ENCODE results near the gene LUC7L3. TPM values are rescaled to one million over a fixed set of nuclear protein-coding genes. Genes with fewer than 3 reads are reported as not detected.

Gene LUC7L3
- total RNA-seq, 1 experiment from 2014 or later: 155 TPM

- BruUV-seq (replicated peaks): no TSS peak
- no peak for TF ChIP-seq CTCF (IDR thresholded peaks at IDR 0.05; ENCODE audit: unreplicated experiment)
- H3K27ac Mint-ChIP-seq (ENCODE audit: unreplicated experiment): no peak overlapping the region
- H3K4me3 Mint-ChIP-seq (ENCODE audit: low read depth, unreplicated experiment): no peak overlapping the region
- no peaks in the 10 kb centered on the region for H3K27me3 Mint-ChIP-seq (ENCODE audit: unreplicated experiment)
- DNase-seq: no peak
- intact Hi-C loops (cut with micrococcal nuclease; ENCODE audit: unreplicated experiment): no loop called here
- H3K9me3 Mint-ChIP-seq (ENCODE audit: low read depth, unreplicated experiment): no peaks in the 10 kb centered on the region
- no peaks in the 10 kb centered on the region for H3K36me3 Mint-ChIP-seq (ENCODE audit: insufficient read depth, unreplicated experiment)
- peaks cover 38% of the 10 kb centered on the region for H3K4me1 Mint-ChIP-seq (ENCODE audit: low read depth, unreplicated experiment)
- CTCF ChIA-PET: interaction anchor here (0.6 kb wide), 1 partner anchor 396 kb away, joined by 3 read pairs; no protein-coding TSS in a partner anchor
Measured at GRCh38 chr17:50769884-50770283, 50.5 kb downstream of the LUC7L3 start.

- peaks cover 34% of the 10 kb centered on the region for H3K4me1 Mint-ChIP-seq (ENCODE audit: low read depth, unreplicated experiment)
- H3K27me3 Mint-ChIP-seq (ENCODE audit: unreplicated experiment): no peaks in the 10 kb centered on the region
- no peaks in the 10 kb centered on the region for H3K36me3 Mint-ChIP-seq (ENCODE audit: insufficient read depth, unreplicated experiment)
- no peaks in the 10 kb centered on the region for H3K9me3 Mint-ChIP-seq (ENCODE audit: low read depth, unreplicated experiment)
- DNase-seq: no peak
- BruUV-seq (replicated peaks): no TSS peak
- no peak overlapping the region for H3K4me3 Mint-ChIP-seq (ENCODE audit: low read depth, unreplicated experiment)
- no peak for TF ChIP-seq CTCF (IDR thresholded peaks at IDR 0.05; ENCODE audit: unreplicated experiment)
- intact Hi-C loops (cut with micrococcal nuclease; ENCODE audit: unreplicated experiment): no loop called here
- no peak overlapping the region for H3K27ac Mint-ChIP-seq (ENCODE audit: unreplicated experiment)
- CTCF ChIA-PET: no interaction called here
Measured at GRCh38 chr17:50770346-50770745, 50.9 kb downstream of the LUC7L3 start.

- Mint-ChIP-seq H3K9me3 (ENCODE audit: low read depth, unreplicated experiment) (no peaks in the 10 kb centered on the region), H3K36me3 (ENCODE audit: insufficient read depth, unreplicated experiment) (no peaks in the 10 kb centered on the region), H3K27ac (ENCODE audit: unreplicated experiment) (no peak overlapping the region), H3K4me3 (ENCODE audit: low read depth, unreplicated experiment) (no peak overlapping the region), H3K27me3 (ENCODE audit: unreplicated experiment) (no peaks in the 10 kb centered on the region), H3K4me1 (ENCODE audit: low read depth, unreplicated experiment) (peaks cover 18% of the 10 kb centered on the region)
- no TSS peak for BruUV-seq (replicated peaks)
- CTCF ChIA-PET: interaction anchor here (0.6 to 1.9 kb wide), 4 partner anchors 11 to 375 kb away, joined by 3 to 5 read pairs (median 4); partner anchors contain the start of gene LRRC59
- TF ChIP-seq CTCF (IDR thresholded peaks at IDR 0.05; ENCODE audit: unreplicated experiment): no peak
- intact Hi-C loops (cut with micrococcal nuclease; ENCODE audit: unreplicated experiment): no loop called here
- no peak for DNase-seq
Measured at GRCh38 chr17:50771991-50772785, 52.8 kb downstream of the LUC7L3 start.

GRCh38 chr17:50774225-50774803 is 54.9 kb downstream of the LUC7L3 start:
- Mint-ChIP-seq H3K4me3 (ENCODE audit: low read depth, unreplicated experiment) (no peak overlapping the region), H3K27me3 (ENCODE audit: unreplicated experiment) (no peaks in the 10 kb centered on the region), H3K27ac (ENCODE audit: unreplicated experiment) (no peak overlapping the region), H3K36me3 (ENCODE audit: insufficient read depth, unreplicated experiment) (no peaks in the 10 kb centered on the region), H3K4me1 (ENCODE audit: low read depth, unreplicated experiment) (peaks cover under 1% of the 10 kb centered on the region), H3K9me3 (ENCODE audit: low read depth, unreplicated experiment) (no peaks in the 10 kb centered on the region)
- intact Hi-C loops (cut with micrococcal nuclease; ENCODE audit: unreplicated experiment): no loop called here
- no TSS peak for BruUV-seq (replicated peaks)
- no peak for TF ChIP-seq CTCF (IDR thresholded peaks at IDR 0.05; ENCODE audit: unreplicated experiment)
- DNase-seq: no peak
- CTCF ChIA-PET: no interaction called here

Data from Calu3 (cell line).